NCI-H69 (cell line): ENCODE results near the gene EPYC.

ENCODE experiments used
- DNase-seq: peaks from one replicate; lab custom pipeline; 2025; lab: John Stamatoyannopoulos, UW

Gene EPYC

GRCh38 chr12:91004872-91005271, at the start of gene EPYC:
Gene EPYC (minus strand): TSS chr12:91004972. CDS start chr12:91002565, 2,407 bp downstream.
- no peak for DNase-seq

DNA sequence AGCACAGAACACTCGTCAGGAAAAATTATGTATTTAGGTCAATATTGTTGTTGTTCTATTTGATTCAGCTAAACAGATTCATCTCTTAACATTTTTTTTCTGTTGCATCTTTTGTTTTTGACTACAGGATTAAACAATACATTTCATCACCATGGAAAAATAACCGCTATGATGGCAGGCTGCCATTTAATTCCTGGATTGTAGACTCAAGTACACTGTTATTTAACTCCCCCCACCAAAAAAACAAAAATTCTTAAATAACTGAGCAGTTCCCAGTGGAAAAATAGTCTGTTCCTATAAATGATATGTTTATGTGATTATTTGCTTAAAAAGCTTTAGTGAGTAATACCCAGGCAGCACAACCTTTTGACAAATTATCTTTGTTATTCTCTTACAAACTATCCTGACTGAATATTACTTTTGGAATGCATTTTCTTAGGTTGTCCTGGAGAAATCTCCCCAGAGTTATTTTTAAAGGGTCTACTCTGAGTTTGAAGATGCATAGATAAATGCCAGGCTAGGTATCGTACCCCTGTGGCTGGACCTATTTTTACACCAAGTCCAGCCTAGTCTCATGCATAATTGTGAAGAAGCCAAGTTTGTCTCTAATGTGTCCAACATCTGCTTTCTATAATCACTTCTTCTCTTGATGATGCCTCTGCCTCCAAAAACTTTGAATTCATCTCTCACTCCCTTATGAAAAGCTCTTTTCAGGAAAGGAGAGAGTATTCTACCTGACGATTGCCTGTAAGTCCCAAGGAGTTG, 49.4 kb upstream of the EPYC start:
- DNase-seq, result peak; percentile 13

DNA sequence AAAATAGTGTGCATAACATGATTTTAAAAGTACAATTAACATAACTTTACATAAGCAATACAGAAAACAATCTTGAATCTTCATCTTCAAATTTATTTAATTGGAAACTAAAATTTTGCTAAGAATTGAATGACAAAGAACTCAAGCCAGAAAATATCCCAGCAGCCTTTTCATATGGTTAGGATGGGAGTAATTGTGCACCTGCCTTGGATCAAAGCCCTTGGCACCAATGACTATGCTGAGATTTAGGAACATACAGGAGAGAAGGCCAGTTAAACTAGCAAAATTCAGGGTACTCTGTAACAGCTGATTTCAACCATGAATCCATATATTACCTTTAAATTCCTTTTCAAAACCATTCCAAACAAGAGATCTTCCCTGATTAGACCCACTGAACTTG, 47.3 kb upstream of the EPYC start:
- DNase-seq, result no peak

DNA sequence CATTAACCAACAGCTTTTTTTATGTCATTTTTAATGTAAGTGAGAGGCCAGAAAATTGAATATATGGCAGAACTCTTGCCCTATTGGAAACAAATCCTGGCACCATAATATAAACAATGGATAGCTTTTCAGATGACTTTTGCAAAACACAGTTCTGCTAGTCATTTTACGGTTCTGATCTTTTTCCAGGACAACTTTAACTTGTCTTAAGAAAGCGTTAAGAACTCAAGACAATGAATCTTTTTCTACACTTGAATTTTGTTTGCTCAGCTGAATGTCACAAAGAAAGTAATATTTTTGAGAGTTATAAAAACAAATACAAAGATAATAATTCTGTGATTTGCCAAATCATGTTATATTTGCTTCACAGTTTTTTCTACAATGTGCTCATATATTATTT, 39.8 kb upstream of the EPYC start:
- no peak for DNase-seq

- peak; percentile 85 for DNase-seq
These were observed 38.6 kb upstream of the EPYC start for GRCh38 chr12:91043408-91043807.

- peak; percentile 77 for DNase-seq
These were observed 35.5 kb upstream of the EPYC start for GRCh38 chr12:91040096-91040755.

GRCh38 chr12:91037276-91037675, 32.5 kb upstream of the EPYC start:
- DNase-seq, result peak; percentile 27

GRCh38 chr12:91033251-91033650, 28.5 kb upstream of the EPYC start:
- no peak for DNase-seq

DNA sequence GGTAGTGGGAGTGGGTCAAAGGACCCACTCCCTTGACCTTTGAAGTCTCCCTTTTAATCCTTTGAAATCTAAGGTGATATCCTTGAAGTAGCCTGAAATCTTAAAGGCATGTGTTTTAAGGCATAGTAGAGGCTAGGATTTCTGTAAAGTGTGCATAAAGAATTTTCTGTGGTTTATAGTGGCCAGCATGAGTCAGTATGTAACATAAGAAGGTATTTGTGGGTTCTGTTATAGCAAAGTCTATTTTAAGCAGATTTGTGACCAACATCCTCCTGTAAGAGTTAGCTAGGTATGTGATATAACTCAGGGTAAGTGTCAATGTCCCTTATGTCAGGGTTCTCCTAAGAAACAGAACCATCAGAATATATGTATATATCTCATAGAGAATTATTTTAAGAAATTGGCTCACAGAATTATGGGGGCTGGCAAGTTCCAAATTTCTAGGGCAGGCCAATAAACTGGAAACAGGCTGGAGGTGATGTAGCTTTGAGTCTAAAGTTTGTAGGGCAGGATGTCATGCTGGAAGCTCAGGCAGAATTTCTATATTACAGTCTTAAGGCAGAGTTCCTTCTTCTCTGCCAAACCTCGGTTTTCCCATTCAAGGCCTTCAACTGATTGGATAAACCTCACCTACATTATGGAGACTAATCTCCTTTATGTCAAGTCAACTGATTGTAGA, 18.7 kb upstream of the EPYC start:
- no peak for DNase-seq

GRCh38 chr12:91021076-91021475, 16.3 kb upstream of the EPYC start:
- DNase-seq, result no peak

DNA sequence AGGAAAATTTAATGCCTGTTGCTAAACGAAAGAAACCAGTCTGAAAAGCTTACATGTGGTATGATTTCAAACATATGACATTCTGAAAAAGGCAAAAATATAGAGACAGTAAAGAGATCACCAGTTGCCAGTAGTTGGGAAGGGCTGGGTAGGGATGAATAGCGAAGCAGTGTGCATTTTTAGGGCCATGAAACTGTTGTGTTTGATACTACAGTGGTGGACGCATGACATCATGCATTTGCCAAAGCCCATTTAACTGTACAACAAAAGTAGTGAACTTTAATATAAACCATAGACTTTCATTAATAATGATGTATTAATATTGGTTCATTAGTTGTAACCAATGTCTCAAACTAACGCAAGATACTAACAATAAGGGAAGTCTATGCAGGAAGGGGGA, 14.7 kb upstream of the EPYC start:
- no peak for DNase-seq

- no peak for DNase-seq
These were observed 12.9 kb upstream of the EPYC start for GRCh38 chr12:91017511-91018263.

DNA sequence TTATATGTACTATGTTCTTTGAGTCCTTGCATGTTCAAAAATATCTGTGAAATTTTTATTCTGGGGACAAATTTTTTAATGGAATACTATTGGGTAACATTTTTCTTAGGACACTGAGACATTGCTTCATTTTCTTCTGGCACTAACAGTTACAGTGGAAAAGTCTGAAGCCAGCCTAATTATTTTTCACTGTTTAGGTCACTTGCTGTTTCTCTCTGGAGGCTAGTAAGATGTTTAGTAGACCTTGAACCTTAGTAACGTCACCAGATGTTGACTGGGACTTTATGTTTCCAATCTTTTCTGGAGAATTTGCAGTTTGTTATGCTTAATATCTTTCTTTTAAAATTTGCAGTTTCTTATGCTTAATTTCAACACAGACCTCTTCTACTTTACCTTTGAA, 12.3 kb upstream of the EPYC start:
- no peak for DNase-seq

GRCh38 chr12:91009319-91009950, 4.7 kb upstream of the EPYC start:
- peak; percentile 81 for DNase-seq

GRCh38 chr12:91007531-91008290, 2.9 kb upstream of the EPYC start:
- no peak for DNase-seq

DNA sequence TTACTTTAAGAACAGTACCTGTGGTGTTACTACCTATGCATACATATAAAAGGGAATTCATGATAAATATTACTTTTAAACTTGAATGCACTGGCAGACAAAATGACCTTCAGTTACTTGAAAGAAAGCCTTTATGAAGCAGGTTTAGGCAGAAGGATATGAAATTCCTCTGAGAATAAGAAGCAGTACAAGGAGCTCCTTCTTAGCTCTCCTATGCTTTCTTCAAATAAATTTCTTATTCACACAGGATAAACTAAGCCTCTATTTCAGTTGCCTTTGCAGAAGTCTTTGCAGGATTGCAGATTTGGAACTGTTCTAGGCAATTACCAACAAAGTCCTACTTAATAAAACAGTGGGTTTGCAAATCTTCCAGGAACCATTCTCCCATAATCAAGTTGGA, 1.0 kb downstream of the EPYC start:
- DNase-seq, result no peak

DNA sequence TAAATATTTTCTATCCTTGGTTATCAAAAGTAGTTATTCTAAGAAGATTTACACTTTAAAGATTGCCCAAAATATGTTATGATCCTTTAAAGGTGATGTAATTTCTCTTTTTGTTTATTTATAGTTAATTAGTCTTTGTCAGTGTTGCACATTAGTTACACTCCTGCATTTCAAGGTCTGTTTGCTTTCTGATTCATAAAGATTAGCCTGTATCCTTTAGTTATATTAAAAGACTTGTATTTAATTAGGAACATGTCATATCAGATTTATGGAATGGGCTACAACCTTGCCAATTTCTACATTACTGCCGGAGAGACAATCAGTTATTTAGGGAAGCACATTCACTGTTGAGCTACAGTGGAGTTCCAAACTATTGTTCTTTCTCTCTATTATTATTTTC, 3.5 kb downstream of the EPYC start:
- peak; percentile 83 for DNase-seq

DNA sequence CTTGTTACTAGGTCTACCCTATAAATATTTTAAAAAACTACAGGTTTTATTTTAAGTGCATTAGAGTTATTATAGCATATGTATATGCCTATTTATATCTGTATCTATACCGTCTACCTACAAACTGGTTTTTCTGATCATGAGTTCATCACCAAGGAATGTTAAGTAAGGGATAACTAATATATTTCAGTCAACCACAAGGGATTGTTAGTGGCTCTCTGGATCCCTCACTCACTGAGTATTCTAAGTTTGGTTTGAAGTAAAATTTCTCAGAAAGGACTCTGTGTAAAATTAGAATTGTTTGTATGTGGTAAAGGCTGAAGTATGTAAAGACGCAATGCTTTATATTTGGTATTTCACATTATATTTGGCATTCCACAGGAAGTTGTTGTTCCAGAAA, 4.8 kb downstream of the EPYC start:
- no peak for DNase-seq

GRCh38 chr12:90999527-90999926, 5.2 kb downstream of the EPYC start:
- DNase-seq, result no peak

- DNase-seq, result peak; percentile 33
These were observed 9.8 kb downstream of the EPYC start for GRCh38 chr12:90995010-90995409.

- no peak for DNase-seq
These were observed 12.8 kb downstream of the EPYC start for GRCh38 chr12:90991952-90992465.
